ENCODE measurements around the gene S100A13.
"Not testable (repeated sequence)": the region's sequence is repeated elsewhere in the genome, so short reads cannot be mapped to it uniquely, and the experiment has no call there.

The S100A13 gene

DNA sequence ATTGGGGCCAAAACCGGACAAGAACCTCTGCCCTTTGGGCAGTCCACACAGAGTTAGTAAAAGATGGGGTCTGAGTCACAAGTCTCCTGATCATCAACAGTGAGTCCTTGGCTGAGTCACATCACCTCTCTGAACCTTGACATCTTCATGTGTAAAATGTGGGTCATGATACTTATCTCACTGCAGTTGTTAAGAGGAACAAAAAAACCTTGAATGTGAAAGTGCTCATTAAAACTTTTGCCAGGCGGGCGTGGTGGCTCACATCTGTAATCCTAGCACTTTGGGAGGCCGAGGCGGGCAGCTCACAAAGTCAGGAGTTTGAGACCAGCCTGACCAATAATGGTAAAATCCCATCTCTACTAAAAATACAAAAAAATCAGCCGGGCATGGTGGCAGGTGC is 30.1 kb downstream of the S100A13 start:
- peak; percentile 16 for DNase-seq (ENCODE audit: low read depth)
- TF ChIP-seq CTCF (IDR thresholded peaks at IDR 0.05; ENCODE audit: insufficient read depth, low read depth, low read length, missing control alignments) = no peak
- no peak overlapping the region for H3K4me3 ChIP-seq (ENCODE audit: low read depth, low read length)

GRCh38 chr1:153592748-153593147 is 34.6 kb downstream of the S100A13 start:
- DNase-seq (ENCODE audit: low read depth) = no peak
- no peak overlapping the region for H3K4me3 ChIP-seq (ENCODE audit: low read depth, low read length)
- TF ChIP-seq CTCF (IDR thresholded peaks at IDR 0.05; ENCODE audit: insufficient read depth, low read depth, low read length, missing control alignments) = no peak

DNA sequence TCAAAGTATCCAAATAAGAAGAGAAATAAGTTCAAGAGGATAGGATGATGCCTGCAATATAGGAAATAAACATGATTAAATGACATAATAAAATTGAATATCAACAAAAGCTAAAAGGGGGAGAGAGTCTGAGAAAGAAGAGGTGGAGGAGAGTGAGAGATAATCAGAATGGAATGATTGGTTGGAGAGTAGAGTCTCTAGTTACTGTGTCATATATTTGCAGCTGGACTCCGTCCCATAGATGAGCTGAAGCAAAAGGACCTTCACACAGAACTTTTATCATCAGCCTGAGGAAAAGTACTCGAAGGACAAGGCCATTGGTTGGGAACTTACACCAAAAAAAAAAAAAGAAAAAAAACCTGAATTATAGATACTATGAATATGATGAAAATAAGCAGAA is 38.8 kb downstream of the S100A13 start:
- no peak for TF ChIP-seq CTCF (IDR thresholded peaks at IDR 0.05; ENCODE audit: insufficient read depth, low read depth, low read length, missing control alignments)
- DNase-seq (ENCODE audit: low read depth) = no peak
- H3K4me3 ChIP-seq (ENCODE audit: low read depth, low read length) = no peak overlapping the region

GRCh38 chr1:153588033-153588432 is 39.3 kb downstream of the S100A13 start:
- not testable (repeated sequence) for H3K4me3 ChIP-seq (ENCODE audit: low read depth, low read length); DNase-seq (ENCODE audit: low read depth)

DNA sequence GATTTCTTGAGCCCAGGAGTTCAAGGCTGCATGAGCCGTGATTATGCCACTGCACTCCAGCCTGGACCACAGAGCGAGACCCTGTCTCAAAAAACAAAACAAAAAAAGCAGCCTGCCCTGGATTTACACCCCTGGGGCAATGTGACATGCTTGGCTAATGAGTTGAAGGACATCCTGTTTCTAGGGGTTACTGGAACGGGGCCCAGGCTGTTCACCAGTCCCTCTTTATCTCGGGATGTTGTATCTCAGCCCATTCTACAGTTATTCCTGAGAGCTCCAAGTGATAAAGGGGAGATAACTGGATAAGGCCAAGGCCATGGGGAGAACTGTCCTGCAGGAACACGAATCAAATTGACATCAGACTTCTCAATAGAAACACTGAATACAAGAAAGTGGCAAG is 40.0 kb downstream of the S100A13 start:
- no peak for TF ChIP-seq CTCF (IDR thresholded peaks at IDR 0.05; ENCODE audit: insufficient read depth, low read depth, low read length, missing control alignments)
- no peak overlapping the region for H3K4me3 ChIP-seq (ENCODE audit: low read depth, low read length)
- DNase-seq (ENCODE audit: low read depth) = no peak

- no peak for DNase-seq (ENCODE audit: low read depth)
- no peak overlapping the region for H3K4me3 ChIP-seq (ENCODE audit: low read depth, low read length)
- no peak for TF ChIP-seq CTCF (IDR thresholded peaks at IDR 0.05; ENCODE audit: insufficient read depth, low read depth, low read length, missing control alignments)
Observed at GRCh38 chr1:153586347-153586746, 41.0 kb downstream of the S100A13 start.

GRCh38 chr1:153585006-153585405 is 42.3 kb downstream of the S100A13 start:
- TF ChIP-seq CTCF (IDR thresholded peaks at IDR 0.05; ENCODE audit: insufficient read depth, low read depth, low read length, missing control alignments) = no peak
- H3K4me3 ChIP-seq (ENCODE audit: low read depth, low read length) = no peak overlapping the region
- no peak for DNase-seq (ENCODE audit: low read depth)

GRCh38 chr1:153583976-153584375 is 43.3 kb downstream of the S100A13 start:
- DNase-seq (ENCODE audit: low read depth) = no peak
- no peak for TF ChIP-seq CTCF (IDR thresholded peaks at IDR 0.05; ENCODE audit: insufficient read depth, low read depth, low read length, missing control alignments)
- H3K4me3 ChIP-seq (ENCODE audit: low read depth, low read length) = no peak overlapping the region

DNA sequence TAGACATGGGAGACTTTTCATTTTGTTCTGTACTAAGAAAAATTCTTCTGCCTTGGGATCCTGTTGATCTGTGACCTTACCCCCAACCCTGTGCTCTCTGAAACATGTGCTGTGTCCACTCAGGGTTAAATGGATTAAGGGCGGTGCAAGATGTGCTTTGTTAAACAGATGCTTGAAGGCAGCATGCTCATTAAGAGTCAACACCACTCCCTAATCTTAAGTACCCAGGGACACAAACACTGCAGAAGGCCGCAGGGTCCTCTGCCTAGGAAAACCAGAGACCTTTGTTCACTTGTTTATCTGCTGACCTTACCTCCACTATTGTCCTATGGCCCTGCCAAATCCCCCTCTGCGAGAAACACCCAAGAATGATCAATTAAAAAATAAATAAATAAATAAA is 43.8 kb downstream of the S100A13 start:
- H3K4me3 ChIP-seq (ENCODE audit: low read depth, low read length) = not testable (repeated sequence)

DNA sequence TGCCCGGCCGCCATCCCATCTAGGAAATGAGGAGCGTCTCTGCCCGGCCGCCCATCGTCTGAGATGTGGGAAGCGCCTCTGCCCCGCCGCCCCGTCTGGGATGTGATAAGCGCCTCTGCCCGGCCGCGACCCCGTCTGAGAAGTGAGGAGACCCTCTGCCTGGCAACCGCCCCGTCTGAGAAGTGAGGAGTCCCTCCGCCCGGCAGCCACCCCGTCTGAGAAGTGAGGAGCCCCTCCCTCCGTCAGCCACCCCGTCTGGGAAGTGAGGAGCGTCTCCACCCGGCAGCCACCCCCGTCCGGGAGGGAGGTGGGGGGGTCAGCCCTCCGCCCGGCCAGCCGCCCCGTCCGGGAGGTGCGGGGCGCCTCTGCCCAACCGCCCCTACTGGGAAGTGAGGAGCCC is 44.5 kb downstream of the S100A13 start:
- not testable (repeated sequence) for DNase-seq (ENCODE audit: low read depth); H3K4me3 ChIP-seq (ENCODE audit: low read depth, low read length)

More for the DNA sequence above, 43.8 kb downstream of the S100A13 start:
- DNase-seq (ENCODE audit: low read depth) = not testable (repeated sequence)

Measured in GM12865 (cell line).